K562 (cell line): ENCODE data around the gene ATP13A4.

Source experiments
- LARP7 ChIP-seq: fragments of 450-650 bp; IDR thresholded peaks from 2 replicates; pipeline ENCODE4 v1.6.1; 2016
- MXI1 ChIP-seq: IDR thresholded peaks from 2 replicates; pipeline ENCODE4 v1.6.1; 2011; ENCODE audit warnings: low read depth, mild to moderate bottlenecking, improper control_type of control experiment, low read length
- SIN3A ChIP-seq, 2 experiments: fragments of 150-350 bp in 1 of 2; IDR thresholded peaks; 2 replicates each; pipeline ENCODE4 v1.6.1; 2011 to 2016; ENCODE audit warnings: borderline replicate concordance in 2 of 2, low read depth in 2 of 2, low read length in 2 of 2, mild to moderate bottlenecking in 2 of 2, moderate library complexity in 2 of 2; ENCODE audit not compliant: control insufficient read depth in 1 of 2
- YY1 ChIP-seq, 3 experiments: IDR thresholded peaks; 2 replicates each; pipeline ENCODE4 v1.6.1; 2011; ENCODE audit warnings: low read length in 2 of 3, mild to moderate bottlenecking in 2 of 3, moderate library complexity in 2 of 3, borderline replicate concordance in 1 of 3, control low read depth in 1 of 3, low read depth in 1 of 3; ENCODE audit not compliant: insufficient read depth in 3 of 3, insufficient replicate concordance in 2 of 3, control insufficient read depth in 1 of 3, insufficient read length in 1 of 3; ENCODE audit errors: extremely low read depth in 1 of 3
- ZKSCAN8 ChIP-seq: fragments of 200-800 bp; sonication (Bioruptor generic); IDR thresholded peaks from 2 replicates; pipeline ENCODE4 v1.6.1; 2016; ENCODE audit warnings: missing genetic modification characterization, missing compliant biosample characterization
- ZNF384 ChIP-seq: IDR thresholded peaks from 2 replicates; pipeline ENCODE4 v1.6.1; 2012; ENCODE audit warnings: low read depth, low read length, improper control_type of control experiment

DNA sequence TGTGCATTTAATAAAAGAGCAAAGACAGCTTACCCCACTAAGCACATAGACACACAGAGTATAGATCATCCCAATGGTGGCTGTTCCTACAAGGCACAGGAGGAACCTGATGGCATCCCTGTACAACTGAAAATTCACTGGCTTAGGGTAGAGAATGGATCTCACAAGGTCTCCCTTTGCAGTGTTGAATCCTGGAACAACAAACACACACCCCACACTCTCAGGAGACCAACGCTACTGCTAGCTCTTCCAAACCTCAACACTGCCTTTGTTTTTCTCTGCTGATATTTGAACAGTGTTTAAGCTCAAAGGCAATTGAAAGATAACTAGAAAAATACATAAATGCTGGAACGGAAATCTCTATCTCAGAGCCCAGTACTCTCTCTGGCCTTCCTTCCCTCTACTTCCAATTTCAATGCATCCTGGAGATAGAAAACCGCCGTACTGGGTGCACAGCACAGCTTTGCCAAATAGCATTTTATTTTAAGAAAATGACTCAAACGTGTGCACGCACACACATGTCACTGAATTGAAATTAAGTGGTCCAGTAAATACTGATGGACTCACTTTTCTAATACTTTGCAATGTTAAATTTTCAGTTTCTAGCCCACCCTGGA, 88.6 kb downstream of the ATP13A4 start:
- TF ChIP-seq SIN3A (IDR thresholded peaks at IDR 0.05; ENCODE audit: borderline replicate concordance in 2 of 2, control insufficient read depth in 1 of 2, low read depth in 2 of 2, low read length in 2 of 2) (no peak), YY1 (IDR thresholded peaks at IDR 0.05; ENCODE audit: borderline replicate concordance in 1 of 3, control insufficient read depth in 1 of 3, extremely low read depth in 1 of 3, insufficient read depth in 3 of 3, insufficient read length in 1 of 3, insufficient replicate concordance in 2 of 3, low read depth in 1 of 3, low read length in 2 of 3) (no peak), ZNF384 (no peak), MXI1 (no peak), ZKSCAN8 (CRISPR knock-in tag) (no peak), LARP7 (no peak)
